GM21447 (cell line): ENCODE measurements around the gene NKD2.
"Not testable (repeated sequence)": the region's sequence is repeated elsewhere in the genome, so short reads cannot be mapped to it uniquely, and the experiment has no call there.

Experiments
- ATAC-seq: cut with Tn5 transposase; IDR thresholded peaks from one replicate; pipeline ENCODE4 v1.9.1; 2021; ENCODE audit not compliant: unreplicated experiment

The NKD2 gene

GRCh38 chr5:1008451-1009358, at the start of gene NKD2:
Gene NKD2, plus strand, starts transcription at chr5:1008802. Its CDS starts 256 bp downstream, at chr5:1009058.
- ATAC-seq: no peak

- no peak for ATAC-seq
These were observed 48.7 kb upstream of the NKD2 start for GRCh38 chr5:959581-960531.

GRCh38 chr5:960551-960950, 48.1 kb upstream of the NKD2 start:
- no peak for ATAC-seq

- ATAC-seq: no peak
These were observed 47.4 kb upstream of the NKD2 start for GRCh38 chr5:961002-961710.

- ATAC-seq: no peak
These were observed 46.8 kb upstream of the NKD2 start for GRCh38 chr5:961711-962240.

GRCh38 chr5:962386-962785, 46.2 kb upstream of the NKD2 start:
- no peak for ATAC-seq

GRCh38 chr5:962801-963200, 45.8 kb upstream of the NKD2 start:
- no peak for ATAC-seq

- no peak for ATAC-seq
These were observed 45.3 kb upstream of the NKD2 start for GRCh38 chr5:963310-963672.

- peak; percentile 57 for ATAC-seq
These were observed 44.7 kb upstream of the NKD2 start for GRCh38 chr5:963673-964531.

GRCh38 chr5:964821-965220, 43.8 kb upstream of the NKD2 start:
- ATAC-seq: no peak

GRCh38 chr5:965604-966344, 42.8 kb upstream of the NKD2 start:
- ATAC-seq: no peak

GRCh38 chr5:966345-966710, 42.3 kb upstream of the NKD2 start:
- ATAC-seq: no peak

GRCh38 chr5:966941-967340, 41.7 kb upstream of the NKD2 start:
- no peak for ATAC-seq

- ATAC-seq: no peak
These were observed 39.7 kb upstream of the NKD2 start for GRCh38 chr5:968881-969280.

- no peak for ATAC-seq
These were observed 39.2 kb upstream of the NKD2 start for GRCh38 chr5:969408-969839.

GRCh38 chr5:972575-972974, 36.0 kb upstream of the NKD2 start:
- ATAC-seq: not testable (repeated sequence)

GRCh38 chr5:976849-977751, 31.5 kb upstream of the NKD2 start:
- no peak for ATAC-seq

GRCh38 chr5:978054-978453, 30.5 kb upstream of the NKD2 start:
- no peak for ATAC-seq
